Nephron (organoid): Measurements from ENCODE around the gene PPRC1.

Experiments used
- H3K27ac Mint-ChIP-seq, 3 experiments: 2 replicates each; pipeline ENCODE4 v1.8.0; 2020; ENCODE audit warnings: mixed read lengths in 3 of 3, mild to moderate bottlenecking in 2 of 3, moderate library complexity in 1 of 3
- H3K27me3 Mint-ChIP-seq: 2 replicates; pipeline ENCODE4 v1.8.0; 2021; ENCODE audit warnings: low read depth, mild to moderate bottlenecking, moderate library complexity, mixed read lengths
- H3K36me3 Mint-ChIP-seq: 2 replicates; pipeline ENCODE4 v1.8.0; 2020; ENCODE audit warnings: low read depth, mixed read lengths
- H3K4me1 Mint-ChIP-seq: 2 replicates; pipeline ENCODE4 v1.8.0; 2020; ENCODE audit warnings: mixed read lengths
- H3K4me3 Mint-ChIP-seq, 3 experiments: 2 replicates each; pipeline ENCODE4 v1.8.0; 2020; ENCODE audit warnings: mild to moderate bottlenecking in 3 of 3, mixed read lengths in 3 of 3, moderate library complexity in 2 of 3
- H3K9me3 Mint-ChIP-seq: 2 replicates; pipeline ENCODE4 v1.8.0; 2020; ENCODE audit warnings: mixed read lengths
- TF ChIP-seq, protein P1 (sequence below), 3 experiments: fragments of 200-600 bp; sonication (generic); IDR thresholded peaks; one replicate each; pipeline ENCODE4 v1.5.0; 2021; ENCODE audit warnings: antibody characterized with exemption in 3 of 3; ENCODE audit not compliant: unreplicated experiment in 3 of 3

PPRC1 gene

GRCh38 chr10:102139281-102140110 is 6.7 kb downstream of the PPRC1 start:
- Mint-ChIP-seq H3K36me3 (peaks cover 58% of the 10 kb centered on the region), H3K9me3 (no peaks in the 10 kb centered on the region), H3K27ac (no peak overlapping the region), H3K4me1 (peaks cover 36% of the 10 kb centered on the region), H3K27me3 (no peaks in the 10 kb centered on the region), H3K4me3 (no peak overlapping the region)
- TF ChIP-seq, protein P1, sequence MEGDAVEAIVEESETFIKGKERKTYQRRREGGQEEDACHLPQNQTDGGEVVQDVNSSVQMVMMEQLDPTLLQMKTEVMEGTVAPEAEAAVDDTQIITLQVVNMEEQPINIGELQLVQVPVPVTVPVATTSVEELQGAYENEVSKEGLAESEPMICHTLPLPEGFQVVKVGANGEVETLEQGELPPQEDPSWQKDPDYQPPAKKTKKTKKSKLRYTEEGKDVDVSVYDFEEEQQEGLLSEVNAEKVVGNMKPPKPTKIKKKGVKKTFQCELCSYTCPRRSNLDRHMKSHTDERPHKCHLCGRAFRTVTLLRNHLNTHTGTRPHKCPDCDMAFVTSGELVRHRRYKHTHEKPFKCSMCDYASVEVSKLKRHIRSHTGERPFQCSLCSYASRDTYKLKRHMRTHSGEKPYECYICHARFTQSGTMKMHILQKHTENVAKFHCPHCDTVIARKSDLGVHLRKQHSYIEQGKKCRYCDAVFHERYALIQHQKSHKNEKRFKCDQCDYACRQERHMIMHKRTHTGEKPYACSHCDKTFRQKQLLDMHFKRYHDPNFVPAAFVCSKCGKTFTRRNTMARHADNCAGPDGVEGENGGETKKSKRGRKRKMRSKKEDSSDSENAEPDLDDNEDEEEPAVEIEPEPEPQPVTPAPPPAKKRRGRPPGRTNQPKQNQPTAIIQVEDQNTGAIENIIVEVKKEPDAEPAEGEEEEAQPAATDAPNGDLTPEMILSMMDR (IDR thresholded peaks at IDR 0.05; ENCODE audit: unreplicated experiment in 3 of 3) = no peak

GRCh38 chr10:102140218-102140617 is 7.4 kb downstream of the PPRC1 start:
- H3K9me3 Mint-ChIP-seq = no peaks in the 10 kb centered on the region
- H3K36me3 Mint-ChIP-seq = peaks cover 60% of the 10 kb centered on the region
- TF ChIP-seq, protein P1 (IDR thresholded peaks at IDR 0.05; ENCODE audit: unreplicated experiment in 3 of 3) = no peak
- H3K4me3 Mint-ChIP-seq = no peak overlapping the region
- H3K27me3 Mint-ChIP-seq = no peaks in the 10 kb centered on the region
- H3K4me1 Mint-ChIP-seq = peaks cover 29% of the 10 kb centered on the region
- no peak overlapping the region for H3K27ac Mint-ChIP-seq

DNA sequence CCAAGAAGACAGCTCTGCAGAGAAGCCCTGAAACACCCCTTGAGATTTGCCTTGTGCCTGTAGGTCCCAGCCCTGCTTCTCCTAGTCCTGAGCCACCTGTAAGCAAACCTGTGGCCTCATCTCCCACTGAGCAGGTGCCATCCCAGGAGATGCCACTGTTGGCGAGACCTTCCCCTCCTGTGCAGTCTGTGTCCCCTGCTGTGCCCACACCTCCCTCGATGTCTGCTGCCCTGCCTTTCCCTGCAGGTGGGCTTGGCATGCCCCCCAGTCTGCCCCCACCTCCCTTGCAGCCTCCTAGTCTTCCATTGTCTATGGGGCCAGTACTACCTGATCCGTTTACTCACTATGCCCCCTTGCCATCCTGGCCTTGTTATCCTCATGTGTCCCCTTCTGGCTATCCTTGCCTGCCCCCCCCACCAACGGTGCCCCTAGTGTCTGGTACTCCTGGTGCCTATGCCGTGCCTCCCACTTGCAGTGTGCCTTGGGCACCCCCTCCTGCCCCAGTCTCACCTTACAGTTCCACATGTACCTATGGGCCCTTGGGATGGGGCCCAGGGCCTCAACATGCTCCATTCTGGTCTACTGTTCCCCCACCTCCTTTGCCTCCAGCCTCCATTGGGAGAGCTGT is 8.2 kb downstream of the PPRC1 start:
- no peak overlapping the region for H3K4me3 Mint-ChIP-seq
- no peaks in the 10 kb centered on the region for H3K27me3 Mint-ChIP-seq
- H3K36me3 Mint-ChIP-seq = peaks cover 65% of the 10 kb centered on the region
- H3K4me1 Mint-ChIP-seq = peaks cover 23% of the 10 kb centered on the region
- no peaks in the 10 kb centered on the region for H3K9me3 Mint-ChIP-seq
- TF ChIP-seq, protein P1 (IDR thresholded peaks at IDR 0.05; ENCODE audit: unreplicated experiment in 3 of 3) = no peak
- no peak overlapping the region for H3K27ac Mint-ChIP-seq

GRCh38 chr10:102141583-102142107 is 8.8 kb downstream of the PPRC1 start:
- Mint-ChIP-seq H3K27ac (no peak overlapping the region), H3K27me3 (no peaks in the 10 kb centered on the region), H3K4me1 (peaks cover 17% of the 10 kb centered on the region), H3K36me3 (peaks cover 71% of the 10 kb centered on the region), H3K9me3 (no peaks in the 10 kb centered on the region), H3K4me3 (no peak overlapping the region)
- TF ChIP-seq, protein P1 (IDR thresholded peaks at IDR 0.05; ENCODE audit: unreplicated experiment in 3 of 3) = no peak

DNA sequence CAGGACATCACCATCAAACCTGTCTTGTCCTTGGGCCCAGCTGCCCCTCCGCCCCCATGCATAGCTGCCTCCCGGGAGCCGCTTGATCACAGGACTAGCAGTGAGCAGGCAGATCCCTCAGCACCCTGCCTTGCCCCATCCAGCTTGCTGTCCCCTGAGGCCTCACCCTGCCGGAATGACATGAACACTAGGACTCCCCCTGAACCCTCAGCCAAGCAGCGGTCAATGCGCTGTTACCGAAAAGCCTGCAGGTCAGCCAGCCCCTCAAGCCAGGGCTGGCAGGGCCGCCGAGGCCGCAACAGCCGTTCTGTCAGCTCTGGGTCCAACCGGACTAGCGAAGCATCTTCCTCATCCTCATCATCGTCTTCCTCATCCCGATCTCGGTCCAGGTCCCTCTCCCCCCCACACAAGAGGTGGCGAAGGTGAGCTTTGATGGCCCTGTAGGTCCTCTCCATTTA is 14.2 kb downstream of the PPRC1 start:
- Mint-ChIP-seq H3K4me1 (peaks cover 12% of the 10 kb centered on the region), H3K27me3 (no peaks in the 10 kb centered on the region), H3K4me3 (no peak overlapping the region), H3K36me3 (peaks cover 65% of the 10 kb centered on the region), H3K9me3 (no peaks in the 10 kb centered on the region), H3K27ac (no peak overlapping the region)
- TF ChIP-seq, protein P1 (IDR thresholded peaks at IDR 0.05; ENCODE audit: unreplicated experiment in 3 of 3) = no peak
